Stimulated activated CD8-positive, alpha-beta memory T cell treated with anti-CD3 and anti-CD28 coated beads, Interleukin-12 subunit alpha, Interleukin-12 subunit beta, amount 100 ng/mL, for 24 hours (primary cell): ENCODE results near the gene CAMK2A.

Experiments used
- DNase-seq: peaks from one replicate; pipeline ENCODE4 v3.0.0-alpha.2; 2020; ENCODE audit errors: extremely low read depth

CAMK2A gene

GRCh38 chr5:150279330-150280020, 10.1 kb downstream of the CAMK2A start:
- no peak for DNase-seq

GRCh38 chr5:150278916-150279315, 10.7 kb downstream of the CAMK2A start:
- no peak for DNase-seq

DNA sequence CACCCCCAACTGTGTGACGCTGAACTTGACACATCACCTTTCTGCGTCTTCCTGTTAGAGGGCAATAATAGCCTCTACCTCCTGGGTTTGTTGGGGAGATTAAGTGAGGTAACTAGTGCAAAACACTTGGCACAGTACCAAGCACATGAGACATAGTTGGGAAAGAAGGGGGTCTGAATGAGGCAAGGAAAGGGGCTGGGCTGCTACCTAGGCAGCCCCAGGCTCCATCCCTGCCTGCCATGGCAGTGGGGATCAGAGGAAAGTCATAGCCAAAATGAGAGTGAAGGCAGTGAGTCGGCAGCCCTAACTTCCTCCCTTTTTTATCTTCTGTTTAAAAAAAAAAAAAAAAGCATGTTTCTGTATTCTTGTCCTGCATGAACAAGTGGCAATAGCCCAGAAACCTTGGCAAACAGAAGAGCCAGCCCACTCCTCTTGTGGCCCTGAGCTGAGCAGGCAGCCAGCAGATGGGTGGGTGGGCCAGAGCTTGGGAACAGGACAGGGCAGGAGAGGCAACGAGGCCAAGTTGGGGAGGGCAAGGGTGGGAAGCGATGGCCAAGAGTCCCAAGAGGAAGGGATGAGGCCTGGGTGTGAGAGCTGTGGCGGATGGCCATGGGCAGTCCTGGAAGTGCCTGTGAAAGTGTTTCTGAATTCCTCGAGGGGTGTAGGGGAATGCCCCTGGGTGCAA, 11.4 kb downstream of the CAMK2A start:
- no peak for DNase-seq

DNA sequence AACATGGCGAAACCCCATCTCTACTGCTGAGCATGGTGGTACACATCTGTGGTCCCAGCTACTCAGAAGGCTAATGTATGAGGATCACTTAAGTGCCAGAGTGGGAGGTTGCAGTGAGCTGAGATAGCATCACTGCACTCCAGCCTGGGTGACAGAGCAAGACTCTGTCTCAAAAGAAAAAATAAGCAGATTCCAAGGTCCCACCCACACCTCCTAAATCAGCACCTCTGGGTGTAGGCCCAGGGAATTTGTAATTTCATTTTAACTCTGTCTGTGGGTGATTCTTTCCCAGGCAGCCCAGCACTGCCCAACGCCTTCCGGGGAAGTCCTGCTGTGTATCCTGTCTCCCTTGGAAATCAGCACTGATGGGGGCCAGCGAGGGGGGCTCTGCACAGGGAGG, 12.5 kb downstream of the CAMK2A start:
- DNase-seq = no peak

- DNase-seq = no peak
These were observed 14.8 kb downstream of the CAMK2A start for GRCh38 chr5:150274811-150275210.

- DNase-seq = no peak
These were observed 17.0 kb downstream of the CAMK2A start for GRCh38 chr5:150272531-150272930.

DNA sequence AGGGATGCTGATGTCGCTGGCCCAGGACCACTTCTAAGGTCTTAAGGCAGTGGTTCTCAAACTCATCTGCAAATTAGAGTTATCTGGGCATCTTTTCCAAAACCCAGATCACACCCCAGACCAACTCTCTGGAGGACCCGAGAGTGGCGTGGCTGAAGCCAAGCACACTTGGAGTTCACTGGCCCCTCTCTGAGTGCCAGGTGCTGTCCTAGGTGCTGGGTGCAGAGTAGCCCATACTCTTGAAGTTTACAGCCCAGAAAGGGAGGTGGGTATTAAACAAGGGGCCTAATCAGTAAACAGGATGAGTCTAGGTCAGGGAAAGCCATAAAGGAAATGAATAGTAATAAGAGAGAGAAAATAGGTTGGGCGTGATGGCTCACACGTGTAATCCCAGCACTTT, 17.6 kb downstream of the CAMK2A start:
- DNase-seq = no peak

DNA sequence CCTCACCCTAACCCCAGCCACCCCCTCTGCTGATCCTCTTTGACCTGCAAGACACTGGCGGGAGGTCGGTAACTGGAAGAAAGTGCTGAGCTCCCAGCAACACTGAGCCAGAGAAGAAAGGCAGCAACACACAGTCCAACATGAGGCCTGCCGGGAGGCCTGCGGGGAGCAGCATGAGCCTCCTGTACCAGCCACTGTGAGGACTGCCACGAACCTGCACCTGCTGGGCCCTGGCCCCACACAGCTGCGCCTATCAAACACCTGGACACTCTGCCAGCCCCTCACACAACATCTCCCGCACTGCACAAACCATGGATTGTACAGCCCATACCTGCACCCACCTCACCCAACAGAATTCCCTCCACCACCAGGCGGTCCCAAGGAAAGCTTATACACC, 18.3 kb downstream of the CAMK2A start:
- DNase-seq = no peak

- no peak for DNase-seq
These were observed 18.9 kb downstream of the CAMK2A start for GRCh38 chr5:150270541-150271295.

GRCh38 chr5:150266871-150267291, 22.7 kb downstream of the CAMK2A start:
- no peak for DNase-seq

- no peak for DNase-seq
These were observed 23.6 kb downstream of the CAMK2A start for GRCh38 chr5:150265870-150266383.

DNA sequence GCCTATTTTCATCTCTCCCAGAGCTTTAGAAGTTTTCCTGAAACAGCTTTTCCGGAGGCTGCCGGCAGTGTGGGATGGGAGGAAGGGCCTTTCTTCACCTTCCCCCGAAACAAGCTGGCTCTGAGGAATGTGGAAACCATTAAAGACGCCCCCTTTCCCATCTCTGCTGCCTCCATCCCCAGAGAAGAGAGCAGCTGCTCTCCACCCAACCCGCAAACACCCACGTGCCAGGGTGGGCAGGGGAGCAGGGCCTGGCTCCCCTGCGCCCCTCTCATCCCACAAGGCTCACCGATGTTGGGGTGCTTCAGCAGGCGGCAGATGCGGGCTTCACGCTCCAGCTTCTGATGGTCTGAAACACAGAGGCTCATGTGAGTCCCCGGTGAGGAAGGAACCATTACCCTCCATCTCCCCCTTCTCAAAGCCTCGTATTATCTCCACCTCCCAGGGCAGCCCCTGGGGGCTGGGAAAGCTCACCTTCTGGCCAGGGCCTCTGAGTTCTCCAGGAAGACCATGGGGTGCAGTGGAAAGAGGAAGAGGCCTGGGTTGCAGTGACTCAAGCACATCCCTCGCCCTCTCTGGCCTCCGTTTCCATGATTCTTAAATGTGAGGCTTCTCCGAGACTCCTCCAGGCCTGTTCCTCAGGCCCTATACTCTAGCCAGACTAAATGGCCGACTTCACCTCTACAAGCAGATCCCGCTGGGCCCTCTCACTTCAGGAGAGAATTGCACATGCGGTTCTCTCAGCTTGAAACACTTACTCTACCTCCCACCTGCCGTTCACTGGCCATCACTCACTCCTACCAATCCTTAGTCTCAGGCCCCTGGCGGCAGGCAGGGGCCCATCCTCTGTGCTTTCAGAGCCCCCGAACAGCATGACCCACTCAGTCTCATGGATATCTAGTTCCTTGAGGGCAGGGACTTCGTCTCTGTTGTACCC, 24.6 kb downstream of the CAMK2A start:
- no peak for DNase-seq

DNA sequence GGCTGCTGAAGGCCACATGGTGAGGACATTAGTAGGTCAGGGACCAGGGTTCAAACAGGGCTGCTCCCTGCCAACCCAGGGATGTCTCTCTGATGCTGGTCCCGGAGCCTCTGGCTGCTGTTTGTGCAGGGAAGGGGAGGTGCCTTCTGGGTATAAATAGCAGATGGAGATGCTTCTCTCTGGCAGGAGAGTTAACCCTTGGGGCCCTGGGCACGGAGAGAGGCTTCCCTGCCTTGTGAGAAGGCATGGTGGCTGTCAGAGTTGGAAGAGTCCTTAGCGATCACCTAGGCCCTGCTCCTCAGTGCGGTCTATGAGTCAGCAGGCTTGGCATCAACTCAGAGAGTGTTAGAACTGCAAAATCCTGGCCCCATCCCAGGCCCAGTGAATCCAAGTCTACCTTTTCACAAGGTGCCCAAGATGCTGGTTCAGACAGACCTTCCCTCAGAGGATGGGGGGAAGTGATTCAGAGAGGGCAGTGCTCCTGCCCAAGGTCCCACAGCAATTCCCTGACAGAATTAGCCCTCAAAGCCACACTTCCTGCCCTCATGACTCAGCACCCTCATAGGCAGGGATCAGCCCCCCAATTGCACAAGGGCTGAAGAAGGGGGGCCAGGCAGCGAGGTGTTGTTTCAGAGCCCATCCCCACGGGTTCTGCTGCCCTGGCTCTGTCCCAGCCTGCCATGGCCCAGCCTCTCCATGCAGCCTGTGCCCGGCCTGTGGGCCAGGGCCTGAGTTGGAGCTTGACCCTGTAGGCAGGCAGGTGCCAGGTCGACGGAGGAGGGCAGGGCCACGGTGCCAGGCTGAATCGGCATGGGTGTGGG, 25.6 kb downstream of the CAMK2A start:
- no peak for DNase-seq

DNA sequence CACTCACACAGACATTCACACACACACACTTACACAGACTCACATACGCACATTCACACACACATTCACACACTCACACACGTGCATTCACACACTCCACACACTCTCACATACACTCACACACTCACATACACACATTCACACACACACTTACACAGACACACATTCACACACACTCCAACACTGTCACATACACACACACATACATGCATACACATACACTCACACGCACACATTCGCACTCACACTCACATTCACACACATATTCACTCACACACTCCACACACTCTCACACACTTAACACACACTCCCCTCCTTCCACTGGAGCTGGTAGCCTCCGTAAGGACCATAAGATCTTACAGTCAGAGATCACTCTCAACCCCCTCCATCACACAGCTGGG, 26.2 kb downstream of the CAMK2A start:
- DNase-seq = no peak

GRCh38 chr5:150262502-150262901, 27.1 kb downstream of the CAMK2A start:
- no peak for DNase-seq

- no peak for DNase-seq
These were observed 28.3 kb downstream of the CAMK2A start for GRCh38 chr5:150261231-150261630.

DNA sequence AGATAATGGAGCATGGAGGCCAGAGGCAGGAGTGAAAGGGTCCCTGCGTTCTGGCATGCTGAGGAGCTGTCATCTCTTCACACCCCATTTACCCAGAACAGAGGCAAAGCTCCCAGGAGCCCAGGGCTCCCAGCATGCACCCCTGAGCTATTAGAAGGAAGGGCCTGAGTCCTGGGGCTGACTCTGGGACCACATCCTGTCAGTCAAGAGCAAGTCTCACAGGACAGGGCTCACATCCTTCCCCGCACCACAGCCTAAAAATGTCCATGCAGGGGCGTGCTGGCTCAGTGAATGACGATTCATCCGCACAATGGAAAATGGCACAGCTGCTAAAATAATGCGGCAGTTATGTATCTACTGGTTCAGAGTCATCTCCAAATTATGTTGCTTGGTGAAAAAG, 31.4 kb downstream of the CAMK2A start:
- DNase-seq = no peak

DNA sequence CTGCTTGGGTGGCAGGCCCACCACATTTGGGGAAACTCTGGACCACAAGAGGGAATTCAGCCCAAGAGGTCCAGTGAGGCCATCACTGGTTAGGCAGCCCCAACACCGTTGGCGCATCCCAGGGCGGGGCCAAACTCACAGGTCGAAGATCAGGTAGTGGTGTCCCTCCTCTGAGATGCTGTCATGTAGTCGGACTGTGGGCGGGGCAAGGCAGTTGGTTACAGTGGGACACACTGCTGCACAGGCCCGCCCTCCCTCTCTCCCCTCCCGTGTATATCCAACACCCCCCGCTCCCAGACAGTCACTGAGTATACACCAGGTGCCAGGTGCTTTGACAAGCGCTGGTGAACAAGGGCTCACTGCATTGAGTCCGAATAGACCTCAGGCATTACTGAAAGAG, 32.1 kb downstream of the CAMK2A start:
- DNase-seq = no peak

GRCh38 chr5:150256410-150257064, 33.0 kb downstream of the CAMK2A start:
- no peak for DNase-seq
